HG03342 (cell line): ENCODE results near the gene HAPLN1.

Experiments used
- ATAC-seq: cut with Tn5 transposase; IDR thresholded peaks from one replicate; pipeline ENCODE4 v1.9.1; 2021; ENCODE audit warnings: mild to moderate bottlenecking, moderate library complexity; ENCODE audit not compliant: unreplicated experiment

HAPLN1 gene

GRCh38 chr5:83644301-83644700, 76.4 kb downstream of the HAPLN1 start:
- ATAC-seq: no peak

GRCh38 chr5:83641946-83642345, 78.7 kb downstream of the HAPLN1 start:
- ATAC-seq: no peak

DNA sequence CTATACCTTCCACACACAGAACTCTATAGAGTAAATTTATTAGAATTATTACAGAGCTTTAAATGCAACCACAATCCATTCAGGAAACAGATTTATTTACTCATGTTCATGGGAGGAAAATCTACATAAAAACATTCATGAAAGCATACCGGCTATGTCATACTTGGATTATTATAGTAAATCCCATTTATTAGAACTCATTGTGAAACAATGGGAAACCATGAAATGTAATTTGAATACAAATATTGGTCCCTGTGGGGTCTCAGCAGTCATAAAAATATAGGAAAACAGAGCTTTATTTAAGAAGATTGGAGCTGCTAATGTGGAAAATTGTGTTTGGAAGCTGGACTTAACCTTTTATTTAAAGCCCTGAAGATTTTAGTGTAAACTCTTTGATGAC, 80.7 kb downstream of the HAPLN1 start:
- ATAC-seq: no peak

GRCh38 chr5:83636156-83636555, 84.5 kb downstream of the HAPLN1 start:
- no peak for ATAC-seq

DNA sequence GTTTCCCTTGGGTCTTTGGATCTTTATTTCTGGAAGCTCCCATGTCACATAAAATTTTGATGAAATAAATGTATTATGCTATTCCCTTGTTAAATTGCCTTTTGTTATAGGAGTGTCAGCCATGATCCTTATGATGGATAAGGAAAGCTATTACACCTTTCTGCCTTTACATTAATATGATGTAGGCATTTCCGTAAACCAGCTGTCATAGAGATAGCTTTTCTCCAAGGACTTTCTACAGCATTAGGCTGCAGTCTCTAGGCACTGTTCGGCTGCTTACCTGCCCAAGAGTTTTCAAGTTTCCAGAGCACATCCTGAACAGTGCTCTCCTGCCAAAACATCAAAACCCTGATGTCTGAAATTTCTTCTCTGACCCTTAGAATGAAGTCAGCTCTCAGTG, 87.4 kb downstream of the HAPLN1 start:
- no peak for ATAC-seq

GRCh38 chr5:83632874-83633273, 87.8 kb downstream of the HAPLN1 start:
- ATAC-seq: no peak

DNA sequence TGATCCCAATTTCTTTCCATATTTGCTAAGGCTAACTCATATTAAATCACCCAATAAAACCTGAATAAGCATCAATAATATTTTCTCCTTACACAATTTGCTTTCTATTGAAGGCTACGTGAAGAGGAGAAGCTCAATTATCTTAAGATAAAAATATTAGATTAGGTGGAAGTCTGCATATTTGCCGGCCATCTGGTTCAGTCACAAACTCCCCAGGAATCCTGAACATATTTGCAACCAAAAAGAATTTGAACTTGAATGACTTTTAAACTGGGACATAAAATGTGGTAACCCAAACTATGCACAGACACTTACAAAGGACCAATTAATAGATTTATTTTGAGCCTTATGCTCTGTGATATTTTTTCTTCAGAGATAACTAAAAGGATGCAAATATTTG, 92.3 kb downstream of the HAPLN1 start:
- ATAC-seq: no peak

DNA sequence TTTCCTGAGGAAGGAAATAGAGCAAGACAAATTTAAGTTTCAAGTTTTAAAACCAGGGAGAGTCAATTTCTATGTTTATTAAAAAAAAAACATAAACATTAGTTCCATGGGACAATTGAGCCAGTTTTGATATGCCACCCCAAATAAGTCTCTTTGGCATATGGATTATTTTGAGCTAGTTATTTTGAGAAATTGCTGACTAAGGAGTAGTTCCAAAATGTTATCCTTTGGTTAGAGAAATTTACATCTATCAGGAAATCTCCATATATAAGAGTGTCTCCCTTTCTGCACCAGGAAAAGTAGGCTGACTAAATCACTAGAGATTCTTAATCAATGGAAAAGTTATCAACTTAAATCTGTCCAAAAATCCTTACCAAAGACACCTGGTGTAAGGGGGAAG, 105.8 kb downstream of the HAPLN1 start:
- no peak for ATAC-seq

- ATAC-seq: peak; percentile 88
Observed at GRCh38 chr5:83608122-83608521, 112.5 kb downstream of the HAPLN1 start.

- no peak for ATAC-seq
Observed at GRCh38 chr5:83595217-83595616, 125.4 kb downstream of the HAPLN1 start.

DNA sequence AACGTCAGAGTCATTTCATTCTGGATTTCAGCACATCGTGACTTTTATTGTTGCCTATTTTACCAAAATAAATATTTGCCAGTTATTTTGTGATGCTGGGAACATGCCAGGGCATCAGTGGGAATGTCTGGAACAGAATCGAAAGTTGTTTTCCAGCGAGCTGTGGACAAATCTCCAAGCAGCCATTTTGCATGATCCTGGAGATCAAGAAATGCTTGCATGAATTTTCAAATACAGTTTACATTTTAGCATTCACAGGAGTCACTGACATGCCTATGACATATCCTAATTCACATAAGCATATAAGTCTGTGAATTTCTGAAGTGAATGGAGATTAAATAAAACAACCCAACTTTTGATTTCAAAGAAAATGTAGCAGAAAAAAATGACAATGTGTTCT, 129.7 kb downstream of the HAPLN1 start:
- no peak for ATAC-seq

DNA sequence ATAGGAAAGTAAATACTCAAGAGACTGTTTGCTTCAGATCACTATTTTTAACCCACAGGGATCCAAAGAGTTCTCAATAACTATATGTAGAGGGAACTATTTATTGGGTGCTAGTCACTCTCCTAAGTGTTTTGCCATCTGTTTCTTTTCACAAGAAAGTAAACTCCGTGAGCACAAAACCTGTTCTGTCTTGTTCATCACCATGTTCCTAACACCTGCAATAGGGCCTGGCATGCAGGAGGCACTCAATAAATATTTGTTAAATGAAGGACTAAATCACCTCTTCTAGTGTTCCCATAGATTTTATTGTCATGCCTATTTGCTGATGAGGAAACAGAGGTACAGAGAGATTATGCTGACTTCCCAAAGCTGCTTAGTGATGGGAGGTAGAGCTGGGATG, 130.9 kb downstream of the HAPLN1 start:
- ATAC-seq: no peak
